ENCODE results near the gene SNAPIN. TPM values are rescaled to one million over a fixed set of nuclear protein-coding genes. Genes with fewer than 3 reads are reported as not detected.

Gene SNAPIN
- total RNA-seq, 1 experiment from 2014 or later = 39.1 TPM

DNA sequence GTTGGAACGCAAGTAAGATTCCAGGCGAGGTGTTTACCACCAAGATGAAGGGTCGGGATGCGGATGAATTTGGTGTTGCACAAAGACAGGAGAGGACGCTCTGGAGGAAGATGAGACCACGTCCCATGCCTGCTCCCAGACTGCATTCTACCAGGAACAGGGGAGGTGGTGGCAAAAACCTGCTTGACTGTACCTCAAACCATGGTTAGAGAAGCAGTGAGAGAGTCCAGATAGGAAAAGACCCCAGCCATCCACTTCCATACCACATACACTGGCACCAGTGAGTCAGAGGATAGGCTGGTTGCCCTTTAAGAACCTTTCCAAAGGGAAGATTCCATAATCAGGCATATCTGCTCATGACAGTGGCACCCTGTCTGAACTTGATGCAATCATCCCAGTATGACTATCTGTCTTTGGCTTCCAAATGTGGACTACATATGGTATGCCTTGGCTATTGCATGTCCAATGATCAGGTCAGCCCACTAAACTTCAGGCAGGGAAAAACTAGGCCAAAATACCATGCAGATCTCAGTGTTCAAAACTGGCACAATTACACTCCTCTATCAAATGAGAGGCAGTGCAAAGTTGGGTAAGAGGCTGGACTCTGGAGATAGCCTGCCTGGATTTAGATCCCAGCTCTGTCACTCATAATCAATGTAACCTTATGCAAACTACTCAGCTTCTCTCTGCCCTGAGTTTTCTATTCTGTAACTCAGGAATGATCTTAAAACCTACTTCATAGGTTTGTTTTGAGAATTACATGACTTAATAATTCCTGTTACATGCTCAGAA is 40.6 kb downstream of the SNAPIN start:
- no peak overlapping the region for H2AFZ ChIP-seq (ENCODE audit: low read depth, low read length, poor library complexity, severe bottlenecking)
- intact Hi-C loops (cut with micrococcal nuclease) = no loop called here
- H3K9ac ChIP-seq (ENCODE audit: low read length) = no peak overlapping the region
- no peak overlapping the region for H3K27ac ChIP-seq (ENCODE audit: low read depth, low read length)
- ChIA-PET CTCF (no interaction called here), POLR2A (interaction anchor here (1.3 kb wide), 1 partner anchor 10 kb away, joined by 4 read pairs; no protein-coding TSS in a partner anchor), RAD21 (ENCODE audit: low non-redundant PET in 1 of 2, low total read pairs in 2 of 2, uncharacterized antibody in 2 of 2, unreplicated experiment in 2 of 2) (no interaction called here)
- no peaks in the 10 kb centered on the region for H3K79me2 ChIP-seq (ENCODE audit: insufficient read depth, low read length)
- H3K4me1 ChIP-seq (ENCODE audit: control insufficient read depth in 1 of 2, insufficient read depth in 2 of 2, low read length in 2 of 2) = peaks cover 2 to 22% of the 10 kb centered on the region in 2 experiments; a peak in 2 of 4 replicates
- H3K27me3 ChIP-seq (ENCODE audit: insufficient read depth, low read length) = no peaks in the 10 kb centered on the region
- DNase-seq (ENCODE audit: low read depth, low spot score) = no peak
- no TSS peak for BruUV-seq (replicated peaks)
- no peak overlapping the region for H3K4me3 ChIP-seq (replicated peaks in 1 of 2; ENCODE audit: low read depth in 1 of 2, low read length in 2 of 2)
- H3K9me3 ChIP-seq (ENCODE audit: control insufficient read depth in 1 of 2, insufficient read depth in 1 of 2, low read depth in 1 of 2, low read length in 2 of 2) = no peaks in the 10 kb centered on the region
- peak; percentile 44 for ATAC-seq
- H3K4me2 ChIP-seq (ENCODE audit: low read length) = no peak overlapping the region
- H3K36me3 ChIP-seq (ENCODE audit: control insufficient read depth in 1 of 2, insufficient read depth in 2 of 2, low read length in 2 of 2) = no peaks in the 10 kb centered on the region
- no peaks in the 10 kb centered on the region for H4K20me1 ChIP-seq (ENCODE audit: insufficient read depth)
- TF ChIP-seq EZH2phosphoT487 (IDR thresholded peaks at IDR 0.05; ENCODE audit: borderline replicate concordance) = no peak
- no peak for TF ChIP-seq RAD21 (IDR thresholded peaks at IDR 0.05; ENCODE audit: low read depth)
- TF ChIP-seq, protein P1, sequence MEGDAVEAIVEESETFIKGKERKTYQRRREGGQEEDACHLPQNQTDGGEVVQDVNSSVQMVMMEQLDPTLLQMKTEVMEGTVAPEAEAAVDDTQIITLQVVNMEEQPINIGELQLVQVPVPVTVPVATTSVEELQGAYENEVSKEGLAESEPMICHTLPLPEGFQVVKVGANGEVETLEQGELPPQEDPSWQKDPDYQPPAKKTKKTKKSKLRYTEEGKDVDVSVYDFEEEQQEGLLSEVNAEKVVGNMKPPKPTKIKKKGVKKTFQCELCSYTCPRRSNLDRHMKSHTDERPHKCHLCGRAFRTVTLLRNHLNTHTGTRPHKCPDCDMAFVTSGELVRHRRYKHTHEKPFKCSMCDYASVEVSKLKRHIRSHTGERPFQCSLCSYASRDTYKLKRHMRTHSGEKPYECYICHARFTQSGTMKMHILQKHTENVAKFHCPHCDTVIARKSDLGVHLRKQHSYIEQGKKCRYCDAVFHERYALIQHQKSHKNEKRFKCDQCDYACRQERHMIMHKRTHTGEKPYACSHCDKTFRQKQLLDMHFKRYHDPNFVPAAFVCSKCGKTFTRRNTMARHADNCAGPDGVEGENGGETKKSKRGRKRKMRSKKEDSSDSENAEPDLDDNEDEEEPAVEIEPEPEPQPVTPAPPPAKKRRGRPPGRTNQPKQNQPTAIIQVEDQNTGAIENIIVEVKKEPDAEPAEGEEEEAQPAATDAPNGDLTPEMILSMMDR (IDR thresholded peaks at IDR 0.05 in 2 of 3, conservative IDR thresholded peaks at IDR 0.05 in 1 of 3; ENCODE audit: borderline replicate concordance in 1 of 3, insufficient read depth in 1 of 3, low read depth in 2 of 3, low read length in 2 of 3) = no peak
- no peaks in the 10 kb centered on the region for H3K9me2 ChIP-seq (ENCODE audit: insufficient read depth)

DNA sequence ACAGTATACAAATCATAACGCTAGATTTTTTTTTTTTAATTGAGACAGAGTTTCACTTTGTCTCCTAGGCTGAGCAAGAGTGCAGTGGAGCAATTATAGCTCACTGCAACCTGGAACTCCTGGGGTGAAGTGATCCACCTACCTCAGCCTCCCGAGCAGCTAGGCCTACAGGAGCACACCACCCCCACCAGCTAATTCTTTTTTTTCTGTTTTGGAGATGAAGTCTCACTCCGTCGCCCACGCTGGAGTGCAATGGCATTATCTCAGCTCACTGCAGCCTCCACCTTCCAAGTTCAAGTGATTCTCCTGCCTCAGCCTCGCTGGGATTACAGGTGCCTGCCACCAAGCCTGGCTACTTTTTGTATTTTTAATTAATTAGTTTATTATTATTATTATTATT is 41.3 kb downstream of the SNAPIN start:
- H3K36me3 ChIP-seq (ENCODE audit: control insufficient read depth in 1 of 2, insufficient read depth in 2 of 2, low read length in 2 of 2) = no peaks in the 10 kb centered on the region
- no peak overlapping the region for H3K9ac ChIP-seq (ENCODE audit: low read length)
- H3K4me2 ChIP-seq (ENCODE audit: low read length) = no peak overlapping the region
- no TSS peak for BruUV-seq (replicated peaks)
- no peak for ATAC-seq
- H2AFZ ChIP-seq (ENCODE audit: low read depth, low read length, poor library complexity, severe bottlenecking) = no peak overlapping the region
- H4K20me1 ChIP-seq (ENCODE audit: insufficient read depth) = no peaks in the 10 kb centered on the region
- RAD21 ChIA-PET (ENCODE audit: low non-redundant PET in 1 of 2, low total read pairs in 2 of 2, uncharacterized antibody in 2 of 2, unreplicated experiment in 2 of 2) = no interaction called here
- TF ChIP-seq, protein P2, sequence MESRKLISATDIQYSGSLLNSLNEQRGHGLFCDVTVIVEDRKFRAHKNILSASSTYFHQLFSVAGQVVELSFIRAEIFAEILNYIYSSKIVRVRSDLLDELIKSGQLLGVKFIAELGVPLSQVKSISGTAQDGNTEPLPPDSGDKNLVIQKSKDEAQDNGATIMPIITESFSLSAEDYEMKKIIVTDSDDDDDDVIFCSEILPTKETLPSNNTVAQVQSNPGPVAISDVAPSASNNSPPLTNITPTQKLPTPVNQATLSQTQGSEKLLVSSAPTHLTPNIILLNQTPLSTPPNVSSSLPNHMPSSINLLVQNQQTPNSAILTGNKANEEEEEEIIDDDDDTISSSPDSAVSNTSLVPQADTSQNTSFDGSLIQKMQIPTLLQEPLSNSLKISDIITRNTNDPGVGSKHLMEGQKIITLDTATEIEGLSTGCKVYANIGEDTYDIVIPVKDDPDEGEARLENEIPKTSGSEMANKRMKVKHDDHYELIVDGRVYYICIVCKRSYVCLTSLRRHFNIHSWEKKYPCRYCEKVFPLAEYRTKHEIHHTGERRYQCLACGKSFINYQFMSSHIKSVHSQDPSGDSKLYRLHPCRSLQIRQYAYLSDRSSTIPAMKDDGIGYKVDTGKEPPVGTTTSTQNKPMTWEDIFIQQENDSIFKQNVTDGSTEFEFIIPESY (IDR thresholded peaks at IDR 0.05; ENCODE audit: extremely low read depth, insufficient replicate concordance, low read length) = no peak
- TF ChIP-seq EGR1 (IDR thresholded peaks at IDR 0.05; ENCODE audit: low read depth) (no peak), POLR2AphosphoS5 (IDR thresholded peaks at IDR 0.05; ENCODE audit: low read depth, low read length) (no peak), EZH2phosphoT487 (IDR thresholded peaks at IDR 0.05; ENCODE audit: borderline replicate concordance) (no peak), CBX3 (IDR thresholded peaks at IDR 0.05; ENCODE audit: low read depth) (no peak), ZNF274 (IDR thresholded peaks at IDR 0.05; ENCODE audit: low read depth, low read length) (no peak)
- H3K4me3 ChIP-seq (replicated peaks in 1 of 2; ENCODE audit: low read depth in 1 of 2, low read length in 2 of 2) = no peak overlapping the region
- no peaks in the 10 kb centered on the region for H3K9me3 ChIP-seq (ENCODE audit: control insufficient read depth in 1 of 2, insufficient read depth in 1 of 2, low read depth in 1 of 2, low read length in 2 of 2)
- DNase-seq (ENCODE audit: low read depth, low spot score) = no peak
- no peaks in the 10 kb centered on the region for H3K9me2 ChIP-seq (ENCODE audit: insufficient read depth)
- peaks cover 2 to 22% of the 10 kb centered on the region in 2 experiments; a peak in 2 of 4 replicates for H3K4me1 ChIP-seq (ENCODE audit: control insufficient read depth in 1 of 2, insufficient read depth in 2 of 2, low read length in 2 of 2)
- H3K27me3 ChIP-seq (ENCODE audit: insufficient read depth, low read length) = no peaks in the 10 kb centered on the region
- no peak overlapping the region for H3K27ac ChIP-seq (ENCODE audit: low read depth, low read length)
- POLR2A ChIA-PET = no interaction called here
- CTCF ChIA-PET = no interaction called here
- no peaks in the 10 kb centered on the region for H3K79me2 ChIP-seq (ENCODE audit: insufficient read depth, low read length)
- intact Hi-C loops (cut with micrococcal nuclease) = no loop called here
